ENCODE results near the gene OTUD1.

OTUD1 gene

GRCh38 chr10:23469596-23470237 lies 30.8 kb downstream of the OTUD1 start:
- DNase-seq, result no peak

- no peak for DNase-seq
These were observed 33.3 kb downstream of the OTUD1 start for GRCh38 chr10:23472181-23472580.

- no peak for DNase-seq
These were observed 35.2 kb downstream of the OTUD1 start for GRCh38 chr10:23474081-23474480.

- no peak for DNase-seq
These were observed 35.8 kb downstream of the OTUD1 start for GRCh38 chr10:23474626-23475025.

GRCh38 chr10:23478570-23478969 lies 39.7 kb downstream of the OTUD1 start:
- no peak for DNase-seq

GRCh38 chr10:23479798-23480473 lies 41.1 kb downstream of the OTUD1 start:
- no peak for DNase-seq

- no peak for DNase-seq
These were observed 42.6 kb downstream of the OTUD1 start for GRCh38 chr10:23481363-23481961.

GRCh38 chr10:23490115-23490514 lies 51.2 kb downstream of the OTUD1 start:
- DNase-seq, result no peak
